GM23248 (cell line): ENCODE results near the gene TRAF4.
"Not testable (repeated sequence)": the region's sequence is repeated elsewhere in the genome, so short reads cannot be mapped to it uniquely, and the experiment has no call there.

Source experiments
- EZH2 ChIP-seq: fragments of 200-600 bp; sonication (generic); IDR thresholded peaks from 2 replicates; pipeline ENCODE4 v1.6.1; 2018; ENCODE audit warnings: antibody characterized with exemption, mild to moderate bottlenecking; ENCODE audit not compliant: insufficient read depth, poor library complexity, severe bottlenecking
- EZH2phosphoT487 ChIP-seq: fragments of 200-600 bp; sonication (generic); IDR thresholded peaks from 2 replicates; pipeline ENCODE4 v1.6.1; 2018; ENCODE audit warnings: antibody characterized with exemption, moderate library complexity, mild to moderate bottlenecking, low read depth; ENCODE audit not compliant: insufficient read depth

GRCh38 chr17:28723836-28724499, 19.8 kb upstream of the TRAF4 start:
- TF ChIP-seq EZH2, EZH2phosphoT487: not testable (repeated sequence)
